AG04449 (cell line): ENCODE measurements around the gene PCDHGB5.
"Not testable (repeated sequence)": the region's sequence is repeated elsewhere in the genome, so short reads cannot be mapped to it uniquely, and the experiment has no call there.

Experiments used
- CTCF ChIA-PET: fragments of 350-600 bp; formaldehyde crosslinking; extraction: SDS; loops from one replicate; lab custom pipeline; 2021; ENCODE audit warnings: antibody characterized with exemption; lab: Yijun Ruan, JAX
- POLR2A ChIA-PET: fragments of 400-600, 350-600 bp; formaldehyde crosslinking; extraction: SDS; loops from one replicate; lab custom pipeline; 2020; ENCODE audit warnings: antibody characterized with exemption, inconsistent platforms; lab: Yijun Ruan, JAX
- DNase-seq: peaks from one replicate; pipeline ENCODE4 v3.0.0-alpha.2; 2010; ENCODE audit warnings: low read depth, low spot score
- H3K4me3 ChIP-seq: 2 replicates; pipeline ENCODE4 v1.5.1; 2011; ENCODE audit warnings: low read depth, mild to moderate bottlenecking, control low read depth, low read length
- CTCF ChIP-seq: IDR thresholded peaks from one replicate; pipeline ENCODE4 v1.5.1; 2011; ENCODE audit warnings: mild to moderate bottlenecking, moderate library complexity, low read length, control low read depth, inconsistent platforms; ENCODE audit not compliant: insufficient read depth; ENCODE audit errors: missing control alignments

PCDHGB5 gene

GRCh38 chr5:141373673-141374317 is 24.0 kb upstream of the PCDHGB5 start, which contains the start of gene PCDHGA6:
PCDHGA6 (plus strand) TSS chr5:141373891; CDS start chr5:141374084, 193 bp downstream.
- ChIA-PET POLR2A (no interaction called here), CTCF (interaction anchor here (0.6 to 4.9 kb wide), 20 partner anchors 9 to 218 kb away, joined by 3 to 51 read pairs (median 6); partner anchors contain the start of genes PCDHGA4, PCDHGA5, PCDHGA7 and PCDHGA8)
- H3K4me3 ChIP-seq, result peak within 1 kb of the TSS; percentile 44
- DNase-seq, result no peak
- no peak for TF ChIP-seq CTCF

- no peak for DNase-seq
- no peak overlapping the region for H3K4me3 ChIP-seq
- no peak for TF ChIP-seq CTCF
- CTCF ChIA-PET, result interaction anchor here (0.6 to 4.9 kb wide), 21 partner anchors 10 to 218 kb away, joined by 3 to 51 read pairs (median 5); partner anchors contain the start of genes PCDHGA4, PCDHGA5, PCDHGA8 and PCDHGA9
- POLR2A ChIA-PET, result no interaction called here
Observed at GRCh38 chr5:141374627-141375026, 23.1 kb upstream of the PCDHGB5 start.

DNA sequence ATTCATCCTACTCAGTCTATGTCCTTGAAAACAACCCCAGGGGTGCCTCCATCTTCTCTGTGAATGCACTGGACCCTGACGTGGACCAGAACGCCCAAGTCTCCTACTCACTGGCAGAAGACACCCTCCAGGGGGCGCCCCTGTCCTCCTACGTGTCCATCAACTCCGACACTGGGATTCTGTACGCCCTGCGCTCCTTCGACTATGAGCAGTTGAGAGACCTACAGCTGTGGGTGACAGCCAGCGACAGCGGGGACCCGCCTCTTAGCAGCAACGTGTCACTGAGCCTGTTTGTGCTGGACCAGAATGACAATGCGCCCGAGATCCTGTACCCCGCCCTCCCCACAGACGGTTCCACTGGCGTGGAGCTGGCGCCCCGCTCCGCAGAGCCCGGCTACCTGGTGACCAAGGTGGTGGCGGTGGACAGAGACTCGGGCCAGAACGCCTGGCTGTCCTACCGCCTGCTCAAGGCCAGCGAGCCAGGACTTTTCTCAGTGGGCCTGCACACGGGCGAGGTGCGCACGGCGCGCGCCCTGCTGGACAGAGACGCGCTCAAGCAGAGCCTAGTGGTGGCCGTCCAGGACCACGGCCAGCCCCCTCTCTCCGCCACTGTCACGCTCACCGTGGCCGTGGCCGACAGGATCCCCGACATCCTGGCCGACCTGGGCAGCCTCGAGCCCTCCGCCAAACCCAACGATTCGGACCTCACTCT is 22.1 kb upstream of the PCDHGB5 start:
- POLR2A ChIA-PET, result not testable (repeated sequence)
- CTCF ChIA-PET, result interaction anchor here (1.0 to 4.9 kb wide), 10 partner anchors 11 to 192 kb away, joined by 3 to 51 read pairs (median 13); partner anchors contain the start of genes PCDHGA5, PCDHGA8, PCDHGA9 and PCDHGB4

DNA sequence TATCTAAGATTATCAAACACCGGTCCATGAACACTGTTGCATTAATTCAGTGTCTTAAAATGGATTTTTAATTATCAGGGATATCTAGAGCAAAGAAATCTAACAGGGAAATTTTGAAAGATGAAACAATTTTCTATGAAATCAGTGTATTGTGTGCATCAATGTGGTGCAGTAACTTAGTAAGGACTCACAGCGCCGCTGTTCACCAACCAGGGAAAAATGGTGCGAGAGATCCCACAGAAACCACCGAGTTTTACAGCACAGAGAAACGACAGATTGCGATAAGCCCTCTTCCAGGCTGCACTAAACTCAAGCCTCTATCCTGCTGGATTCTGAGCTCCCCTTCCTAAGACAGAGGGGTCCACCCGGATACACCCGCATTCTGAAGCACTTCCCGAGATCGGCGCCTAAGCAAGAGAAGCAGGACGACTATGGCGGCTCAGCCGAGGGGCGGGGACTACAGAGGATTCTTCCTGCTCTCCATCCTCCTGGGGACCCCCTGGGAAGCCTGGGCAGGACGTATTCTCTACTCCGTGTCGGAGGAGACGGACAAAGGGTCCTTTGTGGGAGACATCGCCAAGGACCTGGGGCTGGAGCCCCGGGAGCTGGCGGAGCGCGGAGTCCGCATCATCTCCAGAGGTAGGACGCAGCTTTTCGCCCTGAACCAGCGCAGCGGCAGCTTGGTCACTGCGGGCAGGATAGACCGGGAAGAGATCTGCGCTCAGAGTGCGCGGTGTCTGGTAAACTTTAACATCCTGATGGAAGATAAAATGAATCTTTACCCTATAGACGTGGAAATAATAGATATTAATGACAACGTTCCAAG is 15.1 kb upstream of the PCDHGB5 start, which contains the start of gene PCDHGA7:
PCDHGA7 (plus strand) TSS at position 274 of the 826 bp plus-strand sequence; CDS start at position 432, 158 bp downstream.
- POLR2A ChIA-PET, result no interaction called here
- peak; percentile 35 for TF ChIP-seq CTCF
- H3K4me3 ChIP-seq, result peak within 1 kb of the TSS; percentile 59

More for the DNA sequence above, 22.1 kb upstream of the PCDHGB5 start:
- H3K4me3 ChIP-seq, DNase-seq: not testable (repeated sequence)

DNA sequence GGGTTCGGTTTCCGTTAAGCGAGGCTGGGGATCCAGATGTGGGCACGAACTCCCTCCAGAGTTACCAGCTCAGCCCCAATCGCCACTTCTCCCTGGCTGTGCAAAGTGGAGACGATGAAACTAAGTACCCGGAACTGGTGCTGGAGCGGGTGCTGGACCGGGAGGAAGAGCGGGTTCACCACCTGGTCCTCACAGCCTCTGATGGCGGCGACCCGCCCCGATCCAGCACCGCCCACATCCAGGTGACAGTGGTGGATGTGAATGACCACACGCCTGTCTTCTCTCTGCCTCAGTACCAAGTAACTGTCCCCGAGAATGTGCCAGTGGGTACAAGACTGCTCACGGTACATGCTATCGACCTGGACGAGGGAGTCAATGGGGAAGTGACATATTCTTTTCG is 14.4 kb upstream of the PCDHGB5 start:
- ChIA-PET CTCF (interaction anchor here (0.8 to 1.8 kb wide), 12 partner anchors 9 to 184 kb away, joined by 3 to 8 read pairs (median 4); partner anchors contain the start of genes PCDHGA11, PCDHGA12, PCDHGA5 and PCDHGA6), POLR2A (no interaction called here)
- peak overlapping the region; percentile 59 for H3K4me3 ChIP-seq
- DNase-seq, result no peak
- TF ChIP-seq CTCF, result no peak

More for the DNA sequence above, 15.1 kb upstream of the PCDHGB5 start, which contains the start of gene PCDHGA7:
- no peak for DNase-seq
- CTCF ChIA-PET, result interaction anchor here (0.8 to 1.8 kb wide), 12 partner anchors 9 to 185 kb away, joined by 3 to 8 read pairs (median 4); partner anchors contain the start of genes PCDHGA11, PCDHGA5, PCDHGA6 and PCDHGB7

GRCh38 chr5:141384471-141385267 is 13.1 kb upstream of the PCDHGB5 start:
- ChIA-PET CTCF (interaction anchor here (4.1 kb wide), 1 partner anchor 174 kb away, joined by 24 read pairs; no protein-coding TSS in a partner anchor), POLR2A (no interaction called here)
- no peak overlapping the region for H3K4me3 ChIP-seq
- DNase-seq, result no peak
- no peak for TF ChIP-seq CTCF
